Tibial artery (tissue), 4 donors: ENCODE measurements around the gene P3H4.

Experiments
- DNase-seq, 2 donors: peaks; one replicate each; pipeline ENCODE4 v3.0.0-alpha.2; 2019
- H3K27ac ChIP-seq, 2 donors: fragments of 200-600 bp; sonication (generic) in 1 of 2; 1 replicate in 1 of 2; 2 replicates in 1 of 2; pipeline ENCODE4 v1.5.1; 2018 to 2019; ENCODE audit warnings: mild to moderate bottlenecking in 1 of 2
- H3K27me3 ChIP-seq, 2 donors: fragments of 200-600 bp; sonication (generic) in 1 of 2; one replicate each; pipeline versions ENCODE4 v1.5.1 to v1.6.0; 2016 to 2019
- H3K36me3 ChIP-seq, 3 donors: fragments of 200-600 bp; sonication (generic) in 2 of 3; one replicate each; pipeline ENCODE4 v1.5.1; 2016 to 2019; ENCODE audit warnings: mild to moderate bottlenecking in 2 of 3
- H3K4me1 ChIP-seq, 4 donors: fragments of 200-600 bp; sonication (generic) in 2 of 4; 1 replicate in 3 of 4; 2 replicates in 1 of 4; pipeline ENCODE4 v1.5.1; 2016 to 2019
- H3K4me3 ChIP-seq, 2 donors: fragments of 200-600 bp; sonication (generic) in 1 of 2; 1 replicate in 1 of 2; 2 replicates in 1 of 2; pipeline ENCODE4 v1.5.1; 2018 to 2019; ENCODE audit warnings: mild to moderate bottlenecking in 2 of 2
- H3K9me3 ChIP-seq, 3 donors: fragments of 200-600 bp; sonication (generic) in 1 of 3; one replicate each; pipeline ENCODE4 v1.5.1; 2016 to 2019
- intact Hi-C: fragments of 100-400 bp; cut with DNase I; formaldehyde crosslinking; loops from one replicate; pipeline ENCODE4 v1.15.0; 2023; ENCODE audit warnings: low total_unique reads
- TF ChIP-seq, protein P1 (sequence below), 2 experiments: fragments of 200-600 bp in 1 of 2; fragments of 450-650 bp in 1 of 2; IDR thresholded peaks; one replicate each; pipeline ENCODE4 v1.5.1; 2017 to 2019; ENCODE audit warnings: antibody characterized with exemption in 2 of 2, mild to moderate bottlenecking in 1 of 2, moderate library complexity in 1 of 2

Gene P3H4

DNA sequence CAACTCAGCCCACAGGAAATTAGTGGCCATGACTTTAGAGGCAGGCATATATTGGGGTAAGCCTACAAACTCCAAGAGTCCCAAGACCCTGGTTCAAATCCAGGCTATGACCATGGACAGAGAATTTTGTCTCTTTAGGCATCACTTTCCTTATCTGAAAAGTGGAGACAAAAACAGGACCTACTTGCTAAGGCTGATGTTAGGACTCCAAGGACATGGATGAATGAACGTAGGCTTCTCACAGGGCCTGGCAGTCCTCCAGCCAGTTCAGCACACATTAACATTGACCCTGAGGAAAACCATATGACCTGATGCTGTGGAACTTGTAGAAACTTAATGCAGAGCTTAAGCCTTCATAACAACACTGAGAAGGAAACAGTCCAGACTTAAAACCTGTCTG is 2.4 kb upstream of the P3H4 start:
- peak overlapping the region in 1 of 2 donors; percentile 80 for H3K27ac ChIP-seq
- TF ChIP-seq, protein P1, sequence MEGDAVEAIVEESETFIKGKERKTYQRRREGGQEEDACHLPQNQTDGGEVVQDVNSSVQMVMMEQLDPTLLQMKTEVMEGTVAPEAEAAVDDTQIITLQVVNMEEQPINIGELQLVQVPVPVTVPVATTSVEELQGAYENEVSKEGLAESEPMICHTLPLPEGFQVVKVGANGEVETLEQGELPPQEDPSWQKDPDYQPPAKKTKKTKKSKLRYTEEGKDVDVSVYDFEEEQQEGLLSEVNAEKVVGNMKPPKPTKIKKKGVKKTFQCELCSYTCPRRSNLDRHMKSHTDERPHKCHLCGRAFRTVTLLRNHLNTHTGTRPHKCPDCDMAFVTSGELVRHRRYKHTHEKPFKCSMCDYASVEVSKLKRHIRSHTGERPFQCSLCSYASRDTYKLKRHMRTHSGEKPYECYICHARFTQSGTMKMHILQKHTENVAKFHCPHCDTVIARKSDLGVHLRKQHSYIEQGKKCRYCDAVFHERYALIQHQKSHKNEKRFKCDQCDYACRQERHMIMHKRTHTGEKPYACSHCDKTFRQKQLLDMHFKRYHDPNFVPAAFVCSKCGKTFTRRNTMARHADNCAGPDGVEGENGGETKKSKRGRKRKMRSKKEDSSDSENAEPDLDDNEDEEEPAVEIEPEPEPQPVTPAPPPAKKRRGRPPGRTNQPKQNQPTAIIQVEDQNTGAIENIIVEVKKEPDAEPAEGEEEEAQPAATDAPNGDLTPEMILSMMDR (IDR thresholded peaks at IDR 0.05) = no peak
- no peak for DNase-seq
- no peaks in the 10 kb centered on the region for H3K27me3 ChIP-seq
- H3K9me3 ChIP-seq = no peaks in the 10 kb centered on the region
- H3K36me3 ChIP-seq = peaks cover 0 to 8% (median 0%) of the 10 kb centered on the region in 3 donors
- H3K4me3 ChIP-seq = no peak overlapping the region
- intact Hi-C loops = loop anchor here (10.0 kb wide), 1 partner anchor 51 kb away; the partner anchor contains the start of gene KLHL11
- peaks cover 0 to 40% (median 29%) of the 10 kb centered on the region in 4 donors for H3K4me1 ChIP-seq

DNA sequence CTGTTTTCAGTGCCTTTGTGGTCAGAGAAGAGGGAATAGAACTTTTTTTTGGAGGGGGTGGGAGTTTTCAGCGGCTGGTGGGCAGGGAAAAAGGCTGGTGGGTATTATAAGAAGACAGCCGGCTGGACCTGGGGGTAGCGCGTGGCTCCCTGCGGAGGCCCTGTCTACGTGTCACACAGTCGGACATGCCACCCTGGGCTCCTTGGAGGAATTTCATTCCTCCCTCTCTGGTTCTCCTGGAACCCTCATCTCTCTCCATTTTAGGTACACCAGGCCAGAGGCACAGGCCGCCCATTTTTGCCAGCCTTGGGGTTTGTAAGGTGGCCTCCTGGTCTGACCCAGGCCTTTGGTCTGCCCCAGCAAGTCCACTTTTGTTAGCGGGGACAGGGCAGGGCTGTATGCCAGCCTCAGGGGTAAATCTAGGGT is 2.0 kb upstream of the P3H4 start:
- peaks cover 0 to 7% (median 0%) of the 10 kb centered on the region in 3 donors for H3K36me3 ChIP-seq
- H3K4me1 ChIP-seq = peaks cover 0 to 40% (median 31%) of the 10 kb centered on the region in 4 donors
- no peaks in the 10 kb centered on the region for H3K9me3 ChIP-seq
- TF ChIP-seq, protein P1 (IDR thresholded peaks at IDR 0.05) = no peak
- peak overlapping the region; percentile 78 to 80 for H3K27ac ChIP-seq
- no peak for DNase-seq
- intact Hi-C loops = loop anchor here (2.0 to 10.0 kb wide), 2 partner anchors 23 to 51 kb away; partner anchors contain the start of genes KLHL10, KLHL11 and NT5C3B
- H3K4me3 ChIP-seq = peak overlapping the region; percentile 59 to 84
- H3K27me3 ChIP-seq = no peaks in the 10 kb centered on the region

DNA sequence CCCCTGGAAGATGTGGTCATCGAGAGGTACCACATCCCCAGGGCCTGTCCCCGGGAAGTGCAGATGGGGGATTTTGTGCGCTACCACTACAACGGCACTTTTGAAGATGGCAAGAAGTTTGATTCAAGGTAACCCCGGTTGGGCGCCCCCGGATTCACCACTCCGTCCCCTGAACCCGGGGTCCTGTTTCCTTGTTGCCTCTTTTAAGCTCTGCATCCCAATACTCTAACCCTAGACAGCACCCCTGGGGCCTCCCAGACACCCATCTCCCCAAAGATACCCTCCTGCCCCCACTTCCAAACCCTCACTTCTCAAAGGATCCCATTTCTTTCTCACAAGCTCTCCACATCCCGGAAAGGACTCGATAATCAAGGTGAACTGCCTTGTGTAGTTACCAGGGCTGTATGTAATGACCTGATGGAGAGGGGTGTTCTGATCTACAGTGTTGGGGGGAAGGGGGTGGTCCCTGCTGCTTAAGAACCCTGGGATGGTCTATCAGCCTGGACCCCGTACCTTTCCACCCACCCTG is 1.5 kb upstream of the P3H4 start:
- TF ChIP-seq, protein P1 (IDR thresholded peaks at IDR 0.05) = no peak
- Histone ChIP-seq H3K9me3 (no peaks in the 10 kb centered on the region), H3K36me3 (peaks cover 0 to 7% (median 0%) of the 10 kb centered on the region in 3 donors), H3K27me3 (no peaks in the 10 kb centered on the region), H3K4me3 (peak overlapping the region; percentile 59 to 84), H3K27ac (peak overlapping the region; percentile 78 to 80), H3K4me1 (peaks cover 0 to 40% (median 31%) of the 10 kb centered on the region in 4 donors)
- intact Hi-C loops = loop anchor here (2.0 to 10.0 kb wide), 2 partner anchors 24 to 52 kb away; partner anchors contain the start of genes KLHL10, KLHL11 and NT5C3B
- no peak for DNase-seq

DNA sequence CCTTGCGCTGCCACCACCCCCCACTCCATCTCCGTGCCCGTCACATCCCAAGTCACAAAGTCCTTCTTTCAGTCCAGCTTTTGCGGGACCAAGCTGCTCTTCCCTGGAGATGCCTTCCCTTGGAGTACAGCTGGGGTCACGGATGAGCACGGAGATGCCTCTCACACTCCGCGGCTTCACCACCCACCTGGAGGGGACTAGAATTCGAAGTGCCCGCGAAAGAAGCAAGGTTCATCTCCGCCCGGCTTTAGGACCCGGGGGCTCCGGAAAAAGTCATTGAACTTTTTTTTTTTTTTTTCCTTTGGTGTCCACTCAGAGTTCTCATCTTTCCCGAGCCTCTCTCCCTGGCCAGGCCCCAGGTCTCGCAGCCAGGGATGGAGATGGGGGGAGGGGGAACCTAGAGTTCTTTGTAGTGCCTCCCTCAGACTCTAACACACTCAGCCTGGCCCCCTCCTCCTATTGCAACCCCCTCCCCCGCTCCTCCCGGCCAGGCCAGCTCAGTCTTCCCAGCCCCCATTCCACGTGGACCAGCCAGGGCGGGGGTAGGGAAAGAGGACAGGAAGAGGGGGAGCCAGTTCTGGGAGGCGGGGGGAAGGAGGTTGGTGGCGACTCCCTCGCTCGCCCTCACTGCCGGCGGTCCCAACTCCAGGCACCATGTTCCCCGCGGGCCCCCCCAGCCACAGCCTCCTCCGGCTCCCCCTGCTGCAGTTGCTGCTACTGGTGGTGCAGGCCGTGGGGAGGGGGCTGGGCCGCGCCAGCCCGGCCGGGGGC is 817 bp upstream of the P3H4 start, which contains the start of gene FKBP10:
FKBP10 (plus strand) TSS at position 624 of the 771 bp plus-strand sequence; CDS start at position 655, 31 bp downstream.
- intact Hi-C loops = loop anchor here (2.0 to 10.0 kb wide), 2 partner anchors 24 to 52 kb away; partner anchors contain the start of genes KLHL10, KLHL11 and NT5C3B
- peak; percentile 73 to 88 for DNase-seq
- Histone ChIP-seq H3K36me3 (peaks cover 0 to 6% (median 0%) of the 10 kb centered on the region in 3 donors), H3K9me3 (no peaks in the 10 kb centered on the region), H3K4me3 (peak within 1 kb of the TSS; percentile 59 to 84), H3K27ac (peak within 1 kb of the TSS; percentile 78 to 80), H3K27me3 (no peaks in the 10 kb centered on the region), H3K4me1 (peaks cover 0 to 40% (median 31%) of the 10 kb centered on the region in 4 donors)
- TF ChIP-seq, protein P1 (IDR thresholded peaks at IDR 0.05) = no peak

DNA sequence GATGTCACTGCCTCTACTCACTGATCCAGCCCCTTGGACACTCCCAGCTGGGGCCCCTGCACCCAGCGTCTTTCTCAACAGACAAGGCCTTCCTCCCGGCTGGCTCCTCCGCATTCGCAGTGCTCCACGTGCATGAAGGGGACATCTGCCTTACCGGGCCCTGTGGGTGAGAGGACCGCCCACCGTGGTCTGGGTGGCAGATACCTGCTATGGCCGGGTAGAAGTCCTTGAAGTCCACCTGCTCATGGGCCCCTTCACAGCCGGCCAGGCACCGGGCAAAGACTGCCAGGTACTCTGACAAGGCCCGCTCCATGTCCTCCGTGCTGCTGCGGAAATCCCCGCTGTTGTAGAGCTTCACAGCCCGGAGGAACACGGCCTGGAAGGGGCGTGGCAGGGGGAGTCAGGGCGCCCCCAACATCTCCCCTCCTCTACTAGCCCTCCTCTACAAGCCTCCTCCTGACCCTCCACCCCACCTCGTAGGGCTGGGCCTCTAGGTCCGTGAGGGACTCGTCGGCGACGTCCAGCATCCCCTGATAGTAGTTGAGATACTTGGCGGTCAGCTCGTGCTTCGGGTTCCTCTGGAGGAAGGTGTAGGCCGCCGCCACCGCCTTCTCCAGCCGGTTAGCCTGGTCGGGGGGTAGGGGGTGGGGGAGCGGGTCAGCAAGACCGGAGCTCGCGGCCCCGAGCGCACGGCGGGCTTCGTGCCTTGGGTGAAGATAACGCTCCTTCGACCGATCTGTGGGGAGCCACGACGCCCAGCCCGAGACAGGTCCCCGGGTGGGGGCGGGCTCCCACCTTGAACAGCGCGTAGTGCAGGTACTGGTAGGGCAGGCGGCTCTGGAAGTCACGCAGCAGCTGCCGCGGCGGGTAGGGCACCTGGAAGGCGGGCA is 845 bp downstream of the P3H4 start:
- Histone ChIP-seq H3K4me3 (peak overlapping the region; percentile 59 to 84), H3K9me3 (no peaks in the 10 kb centered on the region), H3K27me3 (no peaks in the 10 kb centered on the region), H3K36me3 (peaks cover 0 to 19% (median 6%) of the 10 kb centered on the region in 3 donors), H3K27ac (peak overlapping the region; percentile 78 to 80), H3K4me1 (peaks cover 0 to 40% (median 31%) of the 10 kb centered on the region in 4 donors)
- TF ChIP-seq, protein P1 (IDR thresholded peaks at IDR 0.05) = no peak
- intact Hi-C loops = loop anchor here (10.0 kb wide), 1 partner anchor 54 kb away; the partner anchor contains the start of gene KLHL11
- DNase-seq = no peak
